ENCODE data around the gene FAM124A. TPM values are rescaled to one million over a fixed set of nuclear protein-coding genes. Genes with fewer than 3 reads are reported as not detected.

Gene FAM124A
- total RNA-seq, 1 experiment from 2014 or later, result 0.20 TPM

DNA sequence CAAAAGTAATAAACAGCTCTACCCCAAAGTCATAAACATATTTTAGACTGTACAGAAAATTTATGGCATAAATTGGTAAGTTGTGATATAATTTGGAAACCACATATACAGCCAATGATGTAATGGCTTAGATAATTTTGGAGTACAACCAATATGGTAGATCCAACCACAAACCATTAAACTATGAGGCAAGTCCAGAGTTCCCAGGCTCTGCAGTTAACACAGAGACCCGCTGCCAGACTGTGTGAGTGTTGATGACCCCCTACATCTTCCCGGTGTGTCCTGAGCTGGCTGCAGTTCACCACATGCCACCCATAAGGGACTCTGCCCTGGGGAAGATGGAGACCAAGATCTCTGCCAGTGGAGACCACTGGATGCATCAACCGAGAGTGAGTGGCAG lies 107.4 kb downstream of the FAM124A start:
- H3K27me3 ChIP-seq, result no peaks in the 10 kb centered on the region
- H3K36me3 ChIP-seq, result no peaks in the 10 kb centered on the region
- H3K9me3 ChIP-seq, result no peaks in the 10 kb centered on the region
- H3K4me3 ChIP-seq, result no peak overlapping the region
- no peak for DNase-seq

DNA sequence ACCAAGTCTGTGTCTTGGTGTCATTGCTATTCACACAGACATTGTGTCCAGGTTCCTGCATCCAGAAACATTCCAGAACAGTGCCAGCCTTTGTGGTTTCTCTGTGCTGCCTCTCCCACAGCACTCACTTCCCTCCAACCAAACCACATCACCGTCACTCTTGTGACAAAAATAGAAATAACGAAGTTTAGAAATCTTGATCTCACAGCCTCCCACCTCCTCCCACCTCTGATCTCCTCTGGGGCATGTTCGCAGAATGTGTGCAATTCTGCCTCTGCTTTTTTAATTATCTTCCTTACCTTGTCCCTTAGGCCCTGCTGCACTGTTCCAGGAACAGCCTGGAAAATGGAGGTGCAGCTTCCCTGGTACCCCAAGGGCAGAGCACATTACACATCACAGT lies 108.6 kb downstream of the FAM124A start:
- Histone ChIP-seq H3K27me3 (no peaks in the 10 kb centered on the region), H3K4me3 (no peak overlapping the region), H3K9me3 (no peaks in the 10 kb centered on the region), H3K36me3 (no peaks in the 10 kb centered on the region)
- no peak for DNase-seq

GRCh38 chr13:51331354-51331861 lies 109.2 kb downstream of the FAM124A start:
- Histone ChIP-seq H3K36me3 (no peaks in the 10 kb centered on the region), H3K4me3 (no peak overlapping the region), H3K27me3 (no peaks in the 10 kb centered on the region), H3K9me3 (no peaks in the 10 kb centered on the region)
- no peak for DNase-seq

DNA sequence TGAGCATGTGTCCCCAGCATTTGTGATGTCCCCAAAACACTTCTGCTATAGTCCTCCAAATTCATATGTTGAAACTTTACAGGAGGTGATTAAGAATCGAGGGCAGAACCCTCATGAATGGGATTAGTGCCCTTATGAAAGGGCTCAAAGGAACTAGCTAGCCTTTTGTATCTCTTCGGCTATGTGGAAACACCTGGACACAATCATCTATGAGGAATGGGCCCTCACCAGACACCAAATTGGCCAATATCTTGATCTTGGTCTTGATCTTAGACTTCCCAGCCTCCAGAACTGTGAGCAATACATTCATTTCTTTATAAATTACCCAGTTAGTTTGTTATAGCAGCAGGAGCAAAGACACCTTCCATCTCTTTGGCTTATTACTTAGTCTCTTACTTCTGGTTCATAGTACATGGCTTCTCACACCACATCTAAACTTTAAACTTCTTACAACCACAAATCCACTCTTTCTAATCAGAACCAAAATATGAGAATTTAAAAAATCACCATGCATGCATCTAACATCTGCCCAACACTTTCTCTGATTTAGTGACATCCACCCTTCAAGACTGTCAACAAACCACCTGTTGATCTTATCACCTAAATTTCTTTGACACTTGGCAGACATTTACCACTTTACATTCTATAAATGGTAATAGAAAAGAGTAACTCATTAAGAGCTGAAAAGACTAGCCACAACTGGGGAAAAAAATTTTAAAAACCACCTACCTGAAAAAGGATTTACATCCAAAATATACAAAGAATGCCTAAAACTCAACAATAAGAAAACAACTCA lies 110.6 kb downstream of the FAM124A start:
- no peaks in the 10 kb centered on the region for H3K9me3 ChIP-seq
- H3K27me3 ChIP-seq, result no peaks in the 10 kb centered on the region
- no peak overlapping the region for H3K4me3 ChIP-seq
- H3K36me3 ChIP-seq, result no peaks in the 10 kb centered on the region
- DNase-seq, result no peak

- Histone ChIP-seq H3K36me3 (no peaks in the 10 kb centered on the region), H3K9me3 (no peaks in the 10 kb centered on the region), H3K27me3 (no peaks in the 10 kb centered on the region), H3K4me3 (no peak overlapping the region)
- DNase-seq, result no peak
These were observed 111.2 kb downstream of the FAM124A start for GRCh38 chr13:51333421-51333820.

GRCh38 chr13:51333826-51334225 lies 111.6 kb downstream of the FAM124A start:
- Histone ChIP-seq H3K36me3 (no peaks in the 10 kb centered on the region), H3K4me3 (no peak overlapping the region), H3K9me3 (no peaks in the 10 kb centered on the region), H3K27me3 (no peaks in the 10 kb centered on the region)
- no peak for DNase-seq

Other genes with a start within 250 kb of the FAM124A start
- not detected in 2 replicates for gene C13orf42, start 111.1 kb upstream of the FAM124A start, total RNA-seq (2014; rRNA removed; shearing (Covaris generic); ENCODE audit: low replicate concordance)
- not detected in 2 replicates for gene SERPINE3, start 117.3 kb downstream of the FAM124A start, total RNA-seq (2014; rRNA removed; shearing (Covaris generic); ENCODE audit: low replicate concordance)
- gene INTS6, start 230.6 kb downstream of the FAM124A start, total RNA-seq (2014; rRNA removed; shearing (Covaris generic); ENCODE audit: low replicate concordance), result 15.6 and 22.6 TPM in 2 replicates

All from MG63 (cell line).